Kidney (tissue), 14 donors: ENCODE measurements around the gene TAGLN2. TPM values are rescaled to one million over a fixed set of nuclear protein-coding genes. Genes with fewer than 3 reads are reported as not detected.

Source experiments
- DNase-seq, 5 donors: peaks; one replicate each; pipeline ENCODE4 v3.0.0-alpha.2; 2013 to 2020
- FAIRE-seq: peaks from 2 replicates; lab custom pipeline; 2012; peaks lifted over from hg19 to GRCh38; lab: Jason Lieb, UNC
- H3K27ac ChIP-seq, 2 donors: one replicate each; pipeline ENCODE4 v1.7.0; 2013; ENCODE audit warnings: low read depth in 2 of 2, low read length in 2 of 2, inconsistent platforms in 1 of 2
- H3K27me3 ChIP-seq: one replicate; pipeline ENCODE4 v1.7.1; 2013; ENCODE audit warnings: low read length, inconsistent platforms; ENCODE audit not compliant: control insufficient read depth, insufficient read depth
- H3K36me3 ChIP-seq, 3 donors: one replicate each; pipeline versions ENCODE4 v1.7.0 to v1.7.1; 2013; ENCODE audit warnings: low read length in 3 of 3, control low read depth in 1 of 3, inconsistent platforms in 1 of 3; ENCODE audit not compliant: insufficient read depth in 3 of 3, control insufficient read depth in 2 of 3
- H3K4me1 ChIP-seq, 3 donors: one replicate each; pipeline versions ENCODE4 v1.7.0 to v1.7.1; 2013; ENCODE audit warnings: low read length in 3 of 3, inconsistent platforms in 1 of 3, low read depth in 1 of 3; ENCODE audit not compliant: control insufficient read depth in 2 of 3, insufficient read depth in 2 of 3
- H3K4me3 ChIP-seq, 3 donors: one replicate each; pipeline versions ENCODE4 v1.7.0 to v1.8.1; 2013; ENCODE audit warnings: low read length in 3 of 3, control low read depth in 1 of 3, inconsistent platforms in 1 of 3
- H3K9ac ChIP-seq, 3 donors: one replicate each; pipeline versions ENCODE4 v1.7.0 to v1.7.1; 2013; ENCODE audit warnings: low read length in 3 of 3, control low read depth in 1 of 3, inconsistent platforms in 1 of 3
- H3K9me3 ChIP-seq, 3 donors: one replicate each; pipeline versions ENCODE4 v1.7.0 to v1.7.1; 2013; ENCODE audit warnings: low read length in 3 of 3, control low read depth in 1 of 3, inconsistent platforms in 1 of 3; ENCODE audit not compliant: control insufficient read depth in 2 of 3, insufficient read depth in 1 of 3
- intact Hi-C: fragments of 100-400 bp; cut with DNase I; formaldehyde crosslinking; loops from one replicate; pipeline ENCODE4 v1.11.1; 2022
- polyA plus RNA-seq: library from polyadenylated mRNA; stranded (reverse); fragments of 350-450 nt; fragmentation: Illumina TruSeq; extraction: RNeasy Lipid Tissue Mini Kit (QIAGEN cat#74804); gene quantifications from one replicate; pipeline ENCODE4 v1.2.3, GENCODE V29; 2014; ENCODE audit warnings: low read depth, low replicate concordance; ENCODE audit not compliant: insufficient read depth
- total RNA-seq: library from RNA; stranded (reverse); fragmentation: NEBNext Ultra II Directional; extraction: Animal tissue kit (Norgen Biotek cat#: 25700); gene quantifications from one replicate; pipeline ENCODE4 v1.2.1, GENCODE V29; 2021
- TF ChIP-seq, protein P1 (sequence below): IDR thresholded peaks from 3 replicates; pipeline ENCODE4 v1.5.1; 2012; ENCODE audit warnings: mild to moderate bottlenecking, moderate library complexity, borderline replicate concordance; ENCODE audit not compliant: insufficient read depth; ENCODE audit errors: extremely low read depth
- donor health status: control.
- donor health status: control.
- donor health status: control.
- donor health status: control.
- donor health status: control.
- donor health status: DM: yes; HTN: yes; CAD: no.
- donor health status: Normal renal cell carcinoma (clear cell type).

Gene TAGLN2
- total and polyA plus RNA-seq, 2 donors from 2014 or later: 223 to 358 TPM

GRCh38 chr1:159939678-159940002 lies 14.3 kb upstream of the TAGLN2 start:
- DNase-seq (no peak), FAIRE-seq (no peak)
- TF ChIP-seq, protein P1, sequence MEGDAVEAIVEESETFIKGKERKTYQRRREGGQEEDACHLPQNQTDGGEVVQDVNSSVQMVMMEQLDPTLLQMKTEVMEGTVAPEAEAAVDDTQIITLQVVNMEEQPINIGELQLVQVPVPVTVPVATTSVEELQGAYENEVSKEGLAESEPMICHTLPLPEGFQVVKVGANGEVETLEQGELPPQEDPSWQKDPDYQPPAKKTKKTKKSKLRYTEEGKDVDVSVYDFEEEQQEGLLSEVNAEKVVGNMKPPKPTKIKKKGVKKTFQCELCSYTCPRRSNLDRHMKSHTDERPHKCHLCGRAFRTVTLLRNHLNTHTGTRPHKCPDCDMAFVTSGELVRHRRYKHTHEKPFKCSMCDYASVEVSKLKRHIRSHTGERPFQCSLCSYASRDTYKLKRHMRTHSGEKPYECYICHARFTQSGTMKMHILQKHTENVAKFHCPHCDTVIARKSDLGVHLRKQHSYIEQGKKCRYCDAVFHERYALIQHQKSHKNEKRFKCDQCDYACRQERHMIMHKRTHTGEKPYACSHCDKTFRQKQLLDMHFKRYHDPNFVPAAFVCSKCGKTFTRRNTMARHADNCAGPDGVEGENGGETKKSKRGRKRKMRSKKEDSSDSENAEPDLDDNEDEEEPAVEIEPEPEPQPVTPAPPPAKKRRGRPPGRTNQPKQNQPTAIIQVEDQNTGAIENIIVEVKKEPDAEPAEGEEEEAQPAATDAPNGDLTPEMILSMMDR: no peak
- intact Hi-C loops: loop anchor here (5.0 kb wide), 1 partner anchor 68 kb away; no protein-coding TSS in a partner anchor
- Histone ChIP-seq H3K27me3 (no peaks in the 10 kb centered on the region), H3K36me3 (no peaks in the 10 kb centered on the region), H3K9ac (no peak overlapping the region), H3K4me1 (peaks cover 0 to 4% (median 0%) of the 10 kb centered on the region in 3 donors), H3K27ac (no peak overlapping the region), H3K4me3 (no peak overlapping the region), H3K9me3 (no peaks in the 10 kb centered on the region)

GRCh38 chr1:159938905-159939677 lies 13.8 kb upstream of the TAGLN2 start:
- intact Hi-C loops: loop anchor here (5.0 kb wide), 1 partner anchor 68 kb away; no protein-coding TSS in a partner anchor
- no peak overlapping the region for H3K4me3 ChIP-seq
- no peak overlapping the region for H3K27ac ChIP-seq
- no peaks in the 10 kb centered on the region for H3K27me3 ChIP-seq
- DNase-seq (no peak), FAIRE-seq (no peak)
- peaks cover 0 to 4% (median 0%) of the 10 kb centered on the region in 3 donors for H3K4me1 ChIP-seq
- H3K36me3 ChIP-seq: no peaks in the 10 kb centered on the region
- H3K9me3 ChIP-seq: no peaks in the 10 kb centered on the region
- TF ChIP-seq, protein P1: no peak
- H3K9ac ChIP-seq: no peak overlapping the region

GRCh38 chr1:159938211-159938852 lies 13.0 kb upstream of the TAGLN2 start:
- Histone ChIP-seq H3K27me3 (no peaks in the 10 kb centered on the region), H3K9me3 (no peaks in the 10 kb centered on the region), H3K4me3 (no peak overlapping the region), H3K9ac (no peak overlapping the region), H3K27ac (no peak overlapping the region), H3K36me3 (no peaks in the 10 kb centered on the region), H3K4me1 (peaks cover 0 to 4% (median 0%) of the 10 kb centered on the region in 3 donors)
- TF ChIP-seq, protein P1: no peak
- FAIRE-seq (no peak), DNase-seq (no peak)
- intact Hi-C loops: loop anchor here (5.0 kb wide), 1 partner anchor 69 kb away; no protein-coding TSS in a partner anchor
